ENCODE results near the gene FAM3D.

DNA sequence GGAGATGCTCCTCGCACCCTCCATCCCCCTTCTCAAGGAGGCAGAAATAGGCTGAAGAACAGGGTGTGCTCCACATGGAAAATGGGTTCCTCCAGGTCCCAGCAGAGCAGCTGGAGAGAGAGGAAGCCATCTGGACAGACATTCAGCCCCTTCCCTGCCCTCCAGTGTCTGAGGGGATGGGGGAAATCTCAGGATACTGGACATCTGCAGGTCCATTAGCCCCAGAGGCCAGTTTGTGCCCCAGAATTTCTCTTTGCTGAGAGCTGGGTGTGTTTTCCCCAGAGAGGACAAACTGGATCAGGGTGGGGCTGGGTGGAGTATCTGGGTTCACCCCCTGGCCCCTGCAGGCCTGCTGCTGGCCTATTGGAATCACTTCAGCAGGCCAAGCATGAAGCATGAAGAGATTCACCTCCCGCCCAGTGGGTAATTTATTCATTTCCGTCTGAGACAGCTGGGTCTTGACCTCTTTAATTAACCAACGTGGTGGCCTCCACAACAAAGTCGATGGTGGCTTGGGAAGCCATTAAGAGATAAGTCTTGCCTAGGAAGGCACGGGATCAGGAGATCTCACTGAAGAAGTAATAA, 4.6 kb downstream of the FAM3D start:
- TF ChIP-seq, protein P1, sequence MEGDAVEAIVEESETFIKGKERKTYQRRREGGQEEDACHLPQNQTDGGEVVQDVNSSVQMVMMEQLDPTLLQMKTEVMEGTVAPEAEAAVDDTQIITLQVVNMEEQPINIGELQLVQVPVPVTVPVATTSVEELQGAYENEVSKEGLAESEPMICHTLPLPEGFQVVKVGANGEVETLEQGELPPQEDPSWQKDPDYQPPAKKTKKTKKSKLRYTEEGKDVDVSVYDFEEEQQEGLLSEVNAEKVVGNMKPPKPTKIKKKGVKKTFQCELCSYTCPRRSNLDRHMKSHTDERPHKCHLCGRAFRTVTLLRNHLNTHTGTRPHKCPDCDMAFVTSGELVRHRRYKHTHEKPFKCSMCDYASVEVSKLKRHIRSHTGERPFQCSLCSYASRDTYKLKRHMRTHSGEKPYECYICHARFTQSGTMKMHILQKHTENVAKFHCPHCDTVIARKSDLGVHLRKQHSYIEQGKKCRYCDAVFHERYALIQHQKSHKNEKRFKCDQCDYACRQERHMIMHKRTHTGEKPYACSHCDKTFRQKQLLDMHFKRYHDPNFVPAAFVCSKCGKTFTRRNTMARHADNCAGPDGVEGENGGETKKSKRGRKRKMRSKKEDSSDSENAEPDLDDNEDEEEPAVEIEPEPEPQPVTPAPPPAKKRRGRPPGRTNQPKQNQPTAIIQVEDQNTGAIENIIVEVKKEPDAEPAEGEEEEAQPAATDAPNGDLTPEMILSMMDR (IDR thresholded peaks at IDR 0.05) = no peak
- TF ChIP-seq POLR2A (IDR thresholded peaks at IDR 0.05) = no peak

Measured in testis (tissue), 2 donors.